ENCODE measurements around the gene MLH3. TPM values are rescaled to one million over a fixed set of nuclear protein-coding genes. Genes with fewer than 3 reads are reported as not detected.

Gene MLH3
- total RNA-seq, 1 donor from 2014 or later = 17.1 TPM

DNA sequence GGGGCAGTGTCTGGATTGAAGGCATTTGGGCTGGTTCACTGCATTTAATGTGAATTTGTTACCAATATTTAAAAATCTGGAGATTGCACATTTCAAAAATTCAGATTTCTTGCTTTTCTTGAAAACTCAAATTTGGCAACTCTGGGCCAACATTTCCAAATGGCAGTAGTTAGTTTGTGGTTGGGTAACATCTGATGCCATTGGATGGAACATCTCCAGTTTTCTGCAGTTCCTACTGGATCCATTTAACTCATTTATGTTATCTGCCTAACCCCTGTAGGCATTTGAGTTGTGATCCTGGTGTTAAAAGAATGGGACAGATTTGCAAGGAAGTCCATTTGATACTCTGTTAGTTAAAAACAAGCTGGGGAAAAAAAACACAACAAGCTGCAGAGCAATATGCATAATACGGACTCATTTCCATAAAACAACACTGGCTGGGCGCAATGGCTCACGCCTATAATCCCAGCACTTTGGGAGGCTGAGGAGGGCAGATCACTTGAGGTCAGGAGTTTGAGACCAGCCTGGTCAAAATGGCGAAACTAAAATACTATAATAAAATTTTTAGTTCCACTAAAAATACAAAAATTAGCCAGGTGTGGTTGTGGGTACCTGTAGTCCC lies 40.7 kb downstream of the MLH3 start:
- H3K4me3 Mint-ChIP-seq (ENCODE audit: unreplicated experiment) = no peak overlapping the region
- no peaks in the 10 kb centered on the region for H3K36me3 Mint-ChIP-seq (ENCODE audit: unreplicated experiment)
- H3K27me3 Mint-ChIP-seq (ENCODE audit: unreplicated experiment) = no peaks in the 10 kb centered on the region
- no peaks in the 10 kb centered on the region for H3K4me1 Mint-ChIP-seq (ENCODE audit: low read depth, unreplicated experiment)
- no peak overlapping the region for H3K27ac Mint-ChIP-seq (ENCODE audit: unreplicated experiment)
- TF ChIP-seq, protein P1, sequence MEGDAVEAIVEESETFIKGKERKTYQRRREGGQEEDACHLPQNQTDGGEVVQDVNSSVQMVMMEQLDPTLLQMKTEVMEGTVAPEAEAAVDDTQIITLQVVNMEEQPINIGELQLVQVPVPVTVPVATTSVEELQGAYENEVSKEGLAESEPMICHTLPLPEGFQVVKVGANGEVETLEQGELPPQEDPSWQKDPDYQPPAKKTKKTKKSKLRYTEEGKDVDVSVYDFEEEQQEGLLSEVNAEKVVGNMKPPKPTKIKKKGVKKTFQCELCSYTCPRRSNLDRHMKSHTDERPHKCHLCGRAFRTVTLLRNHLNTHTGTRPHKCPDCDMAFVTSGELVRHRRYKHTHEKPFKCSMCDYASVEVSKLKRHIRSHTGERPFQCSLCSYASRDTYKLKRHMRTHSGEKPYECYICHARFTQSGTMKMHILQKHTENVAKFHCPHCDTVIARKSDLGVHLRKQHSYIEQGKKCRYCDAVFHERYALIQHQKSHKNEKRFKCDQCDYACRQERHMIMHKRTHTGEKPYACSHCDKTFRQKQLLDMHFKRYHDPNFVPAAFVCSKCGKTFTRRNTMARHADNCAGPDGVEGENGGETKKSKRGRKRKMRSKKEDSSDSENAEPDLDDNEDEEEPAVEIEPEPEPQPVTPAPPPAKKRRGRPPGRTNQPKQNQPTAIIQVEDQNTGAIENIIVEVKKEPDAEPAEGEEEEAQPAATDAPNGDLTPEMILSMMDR (IDR thresholded peaks at IDR 0.05; ENCODE audit: partially characterized antibody, unreplicated experiment) = no peak
- H3K9me3 Mint-ChIP-seq (ENCODE audit: unreplicated experiment) = no peaks in the 10 kb centered on the region
- DNase-seq = no peak

DNA sequence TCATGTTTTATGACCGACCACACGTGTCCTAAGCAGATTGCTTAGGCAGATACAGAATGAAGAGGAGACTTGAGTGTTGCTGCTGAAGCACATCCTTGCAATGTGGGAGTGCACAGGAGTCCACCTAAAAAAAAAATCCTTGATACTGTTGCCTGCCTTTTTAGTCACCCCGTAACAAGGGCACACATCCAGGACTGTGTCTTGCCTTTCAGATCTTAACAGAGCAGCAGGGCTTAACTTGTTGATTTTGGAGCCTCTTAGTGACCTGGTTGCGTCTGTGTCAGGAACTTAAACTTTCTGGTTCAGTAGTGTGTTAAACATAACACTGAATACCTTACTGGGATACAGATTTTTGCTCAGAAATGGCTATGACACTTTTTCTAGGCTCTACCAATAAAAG lies 42.1 kb downstream of the MLH3 start:
- Mint-ChIP-seq H3K4me1 (ENCODE audit: low read depth, unreplicated experiment) (no peaks in the 10 kb centered on the region), H3K9me3 (ENCODE audit: unreplicated experiment) (no peaks in the 10 kb centered on the region), H3K4me3 (ENCODE audit: unreplicated experiment) (no peak overlapping the region), H3K27ac (ENCODE audit: unreplicated experiment) (no peak overlapping the region), H3K36me3 (ENCODE audit: unreplicated experiment) (no peaks in the 10 kb centered on the region), H3K27me3 (ENCODE audit: unreplicated experiment) (no peaks in the 10 kb centered on the region)
- TF ChIP-seq, protein P1 (IDR thresholded peaks at IDR 0.05; ENCODE audit: partially characterized antibody, unreplicated experiment) = no peak
- DNase-seq = no peak

GRCh38 chr14:75005357-75005756 lies 45.9 kb downstream of the MLH3 start:
- Mint-ChIP-seq H3K27ac (ENCODE audit: unreplicated experiment) (no peak overlapping the region), H3K4me1 (ENCODE audit: low read depth, unreplicated experiment) (peaks cover 6% of the 10 kb centered on the region), H3K9me3 (ENCODE audit: unreplicated experiment) (peaks cover 2% of the 10 kb centered on the region), H3K27me3 (ENCODE audit: unreplicated experiment) (no peaks in the 10 kb centered on the region), H3K4me3 (ENCODE audit: unreplicated experiment) (no peak overlapping the region), H3K36me3 (ENCODE audit: unreplicated experiment) (no peaks in the 10 kb centered on the region)
- DNase-seq = no peak
- TF ChIP-seq, protein P1 (IDR thresholded peaks at IDR 0.05; ENCODE audit: partially characterized antibody, unreplicated experiment) = no peak

- TF ChIP-seq, protein P1 (IDR thresholded peaks at IDR 0.05; ENCODE audit: partially characterized antibody, unreplicated experiment) = no peak
- Mint-ChIP-seq H3K4me3 (ENCODE audit: unreplicated experiment) (peak overlapping the region; percentile 88), H3K4me1 (ENCODE audit: low read depth, unreplicated experiment) (peaks cover 6% of the 10 kb centered on the region), H3K27ac (ENCODE audit: unreplicated experiment) (no peak overlapping the region), H3K9me3 (ENCODE audit: unreplicated experiment) (peaks cover 2% of the 10 kb centered on the region), H3K36me3 (ENCODE audit: unreplicated experiment) (no peaks in the 10 kb centered on the region), H3K27me3 (ENCODE audit: unreplicated experiment) (no peaks in the 10 kb centered on the region)
- DNase-seq = no peak
Measured at GRCh38 chr14:75003250-75004027, 47.8 kb downstream of the MLH3 start.
